Activated CD4-positive, alpha-beta T cell treated with anti-CD3 and anti-CD28 coated beads for 24 hours (primary cell): ENCODE measurements around the gene MIS18A.

Source experiments
- DNase-seq, 2 donors: peaks; one replicate each; pipeline ENCODE4 v3.0.0-alpha.2; 2020; ENCODE audit warnings: low read depth in 2 of 2

MIS18A gene

DNA sequence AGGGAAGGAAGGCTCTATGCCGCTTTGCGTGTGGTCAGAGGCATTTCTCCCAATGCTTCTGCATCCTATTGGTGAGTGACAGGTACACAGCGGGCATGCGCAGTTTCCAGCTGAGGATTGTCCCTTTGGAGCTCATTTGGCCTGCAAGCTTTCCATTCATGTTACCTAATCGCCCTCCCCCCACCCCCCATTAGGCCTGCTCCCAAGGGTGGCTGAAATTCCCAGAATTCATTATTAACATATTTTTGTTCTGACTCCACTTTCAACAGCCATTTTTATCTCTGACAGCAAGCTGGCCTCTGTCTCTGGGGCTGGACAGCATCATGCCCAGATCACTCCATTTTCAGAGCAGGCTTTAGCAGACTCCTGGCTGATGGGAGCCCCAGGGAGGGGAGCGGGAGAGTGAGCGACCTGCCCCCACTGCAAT lies 25.6 kb downstream of the MIS18A start:
- no peak for DNase-seq

DNA sequence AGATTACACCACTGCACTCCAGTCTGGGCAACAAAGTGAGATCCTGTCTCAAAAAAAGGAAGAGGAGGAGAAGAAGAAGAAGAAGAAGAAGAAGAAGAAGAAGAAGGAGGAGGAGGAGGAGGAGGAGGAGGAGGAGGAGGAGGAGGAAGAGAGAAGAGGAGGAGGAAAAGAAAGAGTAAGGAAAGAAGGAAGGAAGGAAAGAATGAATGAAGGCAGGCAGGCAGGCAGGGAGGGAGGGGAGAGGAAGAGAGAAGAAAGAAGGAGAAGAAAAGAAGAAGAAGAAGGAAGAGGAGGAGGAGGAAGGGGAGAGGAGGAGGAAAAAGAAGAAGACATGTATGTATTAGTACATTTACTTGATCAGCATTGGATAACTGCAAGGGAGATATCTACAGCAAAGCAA lies 26.7 kb downstream of the MIS18A start:
- no peak for DNase-seq

DNA sequence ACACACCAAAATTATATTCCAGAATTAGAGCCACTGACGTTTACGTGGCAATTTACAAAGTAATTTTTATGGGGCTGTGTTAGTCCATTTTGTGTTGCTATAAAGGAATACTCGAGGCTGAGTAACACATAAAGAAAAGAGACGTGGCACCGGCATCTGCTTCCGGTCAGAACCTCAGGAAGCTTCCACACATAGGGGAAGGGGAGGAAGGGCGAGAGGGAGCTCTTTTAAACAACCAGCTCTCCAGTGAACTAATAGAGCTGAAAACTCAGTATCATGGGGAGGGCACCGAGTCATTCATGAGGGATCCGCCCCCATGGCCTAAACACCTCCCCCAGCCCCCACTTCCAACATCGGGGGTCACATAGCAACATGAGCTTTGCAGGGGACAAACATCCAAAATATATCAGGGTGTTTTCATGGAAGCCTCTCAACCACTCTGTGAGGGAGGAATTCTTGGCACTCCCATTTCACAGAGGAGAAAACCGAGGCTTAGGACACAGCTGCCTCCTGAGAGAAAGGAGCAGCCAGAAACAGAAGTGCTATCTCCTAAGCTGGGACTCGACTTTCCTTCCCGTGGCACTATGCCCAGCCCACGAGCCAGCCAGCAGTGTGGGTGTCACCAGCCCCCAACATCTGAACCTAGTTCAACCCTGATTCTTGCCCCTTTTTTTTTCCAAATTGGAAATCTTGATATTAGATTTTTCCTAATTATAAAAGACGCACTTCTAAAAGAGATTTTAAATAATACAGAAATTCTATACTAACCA lies 29.2 kb downstream of the MIS18A start:
- DNase-seq, result no peak

DNA sequence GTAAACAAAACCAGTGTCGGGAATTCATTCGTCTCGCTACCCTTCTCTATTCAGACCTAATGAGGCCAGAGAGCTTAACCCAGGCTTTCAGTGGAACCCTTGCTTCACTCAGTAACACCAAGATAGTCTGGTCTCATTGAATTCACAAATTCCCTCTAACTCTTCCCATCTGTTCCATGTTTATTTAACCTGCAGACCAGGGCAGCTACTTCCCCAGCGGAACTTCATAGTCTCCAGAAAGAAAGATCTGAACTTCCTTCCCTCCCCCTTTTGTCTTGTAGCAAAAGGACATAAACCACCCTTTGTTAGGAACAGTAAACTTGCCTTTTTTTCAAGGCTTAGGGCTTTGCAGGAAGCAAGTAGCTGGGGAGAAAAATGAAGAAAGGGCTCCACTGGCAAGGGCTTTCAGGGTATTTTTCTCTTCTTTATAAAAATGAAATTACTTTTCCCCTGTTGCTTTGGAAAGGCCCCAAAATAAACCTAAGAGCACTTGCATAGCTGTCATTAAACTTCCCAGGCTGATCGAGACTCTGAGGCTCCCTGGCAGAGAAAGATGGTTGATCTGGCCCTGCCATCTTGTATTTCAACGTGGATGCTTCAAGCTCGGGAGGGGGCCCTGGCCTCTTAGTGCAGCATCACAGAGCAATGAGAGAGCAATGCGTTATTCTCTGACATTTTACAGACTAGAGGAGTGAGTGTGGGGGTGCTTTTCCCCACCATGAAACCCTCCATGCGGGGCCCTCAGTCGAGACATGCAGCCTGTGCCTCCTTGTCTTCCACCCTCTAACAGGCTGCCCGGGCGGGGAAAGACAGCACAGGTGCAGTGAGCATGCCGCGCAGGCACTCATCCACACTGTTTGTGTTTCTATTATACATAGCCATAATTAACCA lies 30.0 kb downstream of the MIS18A start:
- DNase-seq, result no peak

DNA sequence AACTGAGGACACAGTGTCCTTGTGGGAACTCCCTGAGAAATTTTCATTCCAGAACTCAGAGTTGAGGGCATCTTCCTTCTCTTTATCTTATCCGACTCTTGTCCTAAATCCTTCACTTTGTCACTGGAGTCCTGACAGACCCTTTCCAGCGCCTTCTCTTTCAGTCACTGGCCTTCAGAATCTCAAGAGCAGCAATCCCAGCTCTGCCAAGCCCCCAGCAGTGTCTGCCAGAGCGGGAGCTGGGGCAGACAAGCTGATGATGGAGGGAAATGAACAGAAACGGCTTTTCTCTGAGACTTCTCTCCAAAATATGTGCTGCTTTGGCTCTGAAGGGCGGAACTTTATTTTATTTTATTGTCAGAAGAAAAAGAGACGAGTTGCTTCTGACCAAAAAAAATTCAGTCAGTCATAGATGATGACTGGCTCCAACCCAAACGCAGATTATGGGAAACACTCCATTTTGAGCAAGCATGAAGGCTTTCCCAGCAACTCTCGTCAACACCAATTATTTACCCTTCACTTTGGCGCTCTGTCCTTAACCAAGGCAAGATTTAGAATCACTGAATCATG lies 32.2 kb downstream of the MIS18A start:
- no peak for DNase-seq

DNA sequence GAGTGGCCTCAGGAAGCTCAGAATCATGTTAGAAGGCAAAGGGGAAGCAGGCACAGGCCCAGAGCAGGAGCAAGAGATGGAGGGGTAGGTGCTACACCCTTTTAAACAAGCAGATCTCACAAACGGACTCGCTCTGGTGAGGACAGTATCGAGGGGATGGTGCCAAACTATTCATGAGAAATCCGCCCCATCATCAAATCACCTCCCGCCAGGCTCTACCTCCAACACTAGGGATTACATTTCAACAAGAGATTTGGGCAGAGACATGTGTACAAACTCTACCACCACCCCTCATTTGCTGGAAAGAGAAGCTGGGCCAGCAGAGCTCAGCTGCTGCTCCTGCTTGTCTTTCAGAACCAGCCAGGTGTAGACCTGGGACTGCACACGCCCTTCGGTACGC lies 32.9 kb downstream of the MIS18A start:
- no peak for DNase-seq

DNA sequence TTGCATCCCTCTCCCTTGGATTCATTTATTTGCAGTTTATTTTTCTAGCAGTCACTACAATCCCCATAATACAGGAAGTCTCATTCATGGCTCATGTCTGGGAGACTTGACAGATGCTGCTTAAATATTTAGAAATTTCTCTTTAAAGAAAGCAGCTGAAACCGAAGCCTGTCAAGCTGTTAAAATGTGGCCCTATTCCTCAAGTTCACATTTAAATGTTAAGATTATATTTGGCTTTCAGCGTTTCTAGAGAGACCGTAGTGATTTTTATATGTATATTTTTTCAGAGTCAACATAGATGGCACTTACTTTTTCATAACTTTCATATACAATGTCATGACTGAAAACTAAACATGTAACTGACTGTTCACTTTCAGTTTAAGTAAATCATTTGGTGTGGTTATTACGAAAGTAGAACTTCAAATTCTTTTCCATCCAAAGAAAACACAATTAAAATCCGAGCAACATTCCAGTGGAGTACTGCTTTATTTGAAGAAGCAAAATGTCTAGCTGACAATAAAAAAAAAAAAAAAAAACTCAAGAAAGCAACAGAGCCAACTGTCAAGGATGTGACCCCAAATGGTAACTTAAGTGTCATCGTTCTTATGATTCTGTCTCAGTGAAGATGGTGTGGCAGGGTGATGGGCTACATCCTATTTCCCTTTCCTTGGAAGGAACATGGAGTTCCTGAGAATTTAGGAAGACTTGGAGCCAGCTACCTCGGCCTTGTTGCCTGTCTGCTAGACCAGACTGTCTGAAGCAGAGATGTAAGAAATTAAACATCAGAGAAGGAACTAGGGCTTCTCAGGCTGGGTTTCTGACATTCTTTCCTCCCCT lies 37.8 kb downstream of the MIS18A start:
- DNase-seq, result no peak

DNA sequence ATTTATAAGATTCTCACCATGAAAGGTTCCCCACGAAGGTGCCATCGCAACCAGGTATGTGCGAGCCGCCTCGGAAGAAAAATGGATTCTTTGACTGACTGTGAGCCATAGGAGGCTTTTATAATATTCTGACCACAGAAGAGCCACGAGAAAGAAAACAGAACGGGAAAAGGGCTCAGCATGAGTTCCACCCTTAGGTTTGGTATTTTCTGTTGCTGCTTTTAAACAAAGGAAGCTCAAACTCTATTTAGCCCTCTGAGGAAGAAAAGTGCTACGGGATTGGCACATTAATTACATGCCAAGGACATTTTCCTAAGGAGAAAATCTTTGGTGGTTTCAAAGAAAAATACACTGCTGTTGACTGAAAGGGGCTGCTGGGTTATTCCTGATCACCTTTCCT lies 39.3 kb downstream of the MIS18A start:
- DNase-seq, result no peak

DNA sequence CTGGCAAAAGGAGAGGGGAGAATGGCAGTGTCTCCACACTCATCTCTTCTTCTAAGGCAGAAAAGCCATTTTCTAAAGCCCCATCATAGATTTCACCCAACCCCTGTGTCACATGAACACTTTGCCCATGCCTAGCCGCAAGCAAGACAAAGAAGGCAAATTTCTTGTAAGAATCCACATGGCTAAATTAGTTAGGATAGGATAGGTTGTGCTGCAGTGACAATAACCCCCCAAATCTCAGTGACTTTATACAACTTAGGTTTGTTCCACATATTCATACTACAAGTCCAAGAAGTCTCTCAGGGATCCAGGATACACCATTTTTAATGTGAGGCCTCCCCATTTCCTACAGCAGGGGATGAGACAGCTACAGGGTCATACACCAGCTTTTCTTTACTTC lies 40.8 kb downstream of the MIS18A start:
- DNase-seq, result no peak

DNA sequence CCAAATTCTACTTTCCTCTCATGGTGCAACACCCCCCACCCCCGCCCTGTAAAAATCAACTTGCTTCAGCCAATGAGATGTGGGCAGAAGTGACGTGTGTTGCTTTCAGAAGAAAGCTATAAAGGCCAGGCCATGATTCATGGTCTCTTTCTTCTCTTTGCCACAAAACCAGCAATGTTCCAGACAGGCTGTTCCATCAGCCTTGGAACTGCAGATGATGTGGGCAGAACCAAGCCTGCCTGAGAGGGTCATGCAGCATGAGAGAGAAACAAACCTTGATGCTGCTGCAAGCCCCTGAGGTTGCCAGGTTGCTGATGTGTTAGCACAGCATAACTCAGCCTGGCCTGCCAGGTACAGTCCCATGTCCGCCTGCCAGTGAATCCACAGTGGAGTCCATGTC lies 41.8 kb downstream of the MIS18A start:
- DNase-seq, result no peak

DNA sequence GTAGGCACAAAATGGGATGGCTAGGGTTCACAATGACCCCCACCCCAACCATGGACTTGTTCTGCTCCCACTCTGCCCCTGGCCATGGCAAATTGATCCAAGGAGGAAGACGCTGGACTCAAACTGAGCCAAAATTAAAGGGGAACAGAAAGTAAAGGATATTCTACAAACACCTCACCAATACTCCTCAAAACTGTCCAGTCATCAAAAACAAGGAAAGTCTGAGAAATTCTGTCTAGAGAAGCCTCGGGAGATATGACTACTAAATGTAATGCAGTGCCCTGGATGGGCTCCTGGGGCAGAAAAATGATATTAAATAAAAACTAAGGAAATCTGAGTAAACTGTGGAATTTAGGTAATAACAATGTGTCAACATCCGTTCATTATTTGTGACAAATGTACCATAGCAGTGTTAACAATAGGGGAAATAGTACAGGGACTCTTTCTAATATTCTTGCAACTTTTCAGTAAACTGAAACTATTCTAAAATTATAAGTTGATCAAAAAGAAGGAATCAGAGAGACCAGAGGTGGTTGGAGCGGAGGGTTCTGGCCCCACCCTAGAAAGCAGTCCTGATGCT lies 45.0 kb downstream of the MIS18A start:
- DNase-seq, result no peak

DNA sequence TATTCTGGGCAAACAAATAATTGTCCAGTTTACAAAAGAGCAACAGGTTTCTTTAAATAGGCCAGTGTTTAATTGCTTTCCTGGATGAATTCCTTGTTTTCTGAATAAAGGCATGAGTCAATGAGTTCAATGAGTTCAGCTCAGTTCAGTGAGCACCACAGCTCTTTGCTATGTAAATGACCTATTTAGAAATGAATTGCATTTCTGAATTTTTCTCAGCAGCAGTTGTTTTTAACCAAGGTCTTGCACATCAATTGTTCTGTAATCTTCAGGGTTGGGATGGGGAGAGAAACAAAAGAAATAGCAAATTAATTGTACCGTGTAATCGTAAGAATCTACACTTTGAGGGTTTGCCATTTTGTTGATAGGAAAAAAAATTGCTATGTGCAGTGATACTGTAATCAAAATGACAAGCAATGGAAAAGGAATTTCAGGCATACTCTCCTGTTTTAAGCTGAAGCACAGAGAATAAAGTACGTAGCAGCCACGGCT lies 45.7 kb downstream of the MIS18A start:
- no peak for DNase-seq

DNA sequence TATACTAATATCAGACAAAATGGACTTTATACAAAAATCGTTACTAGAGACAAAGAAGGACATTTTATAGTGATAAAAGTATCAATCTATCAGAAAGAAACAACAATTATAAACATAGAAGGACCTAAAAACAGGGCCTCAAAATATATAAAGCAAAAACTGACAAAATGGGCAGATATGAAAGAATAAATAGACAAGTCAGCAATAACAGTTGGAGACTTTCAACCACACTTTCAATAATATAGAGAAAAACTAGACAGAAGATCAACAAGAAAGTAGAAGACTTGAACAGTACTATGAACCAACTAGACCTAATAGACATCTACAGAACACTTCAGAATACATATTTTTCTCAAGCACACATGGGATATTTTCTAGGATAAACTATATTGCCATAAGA lies 52.4 kb downstream of the MIS18A start:
- DNase-seq, result no peak
